Caki2 (cell line): ENCODE results near the gene SLC46A2. TPM values are rescaled to one million over a fixed set of nuclear protein-coding genes. Genes with fewer than 3 reads are reported as not detected.

ENCODE experiments used
- DNase-seq: peaks from one replicate; pipeline ENCODE4 v3.0.0-alpha.2; 2015; ENCODE audit warnings: low read depth
- in situ Hi-C: cut with HindIII; loops from 2 replicates; pipeline ENCODE4 v1.10.0; 2016; ENCODE audit warnings: low sequenced_read_pairs, low pct_unique_long_range_greater_than_20kb, mixed read lengths
- total RNA-seq: library from RNA; depleted of rRNA; stranded (reverse); fragments of >200 nt; shearing (Covaris generic); gene quantifications from 2 replicates; pipeline ENCODE4 v1.2.3, GENCODE V29; 2014; ENCODE audit warnings: low replicate concordance; rRNA removed

SLC46A2 gene
- total RNA-seq, 1 experiment from 2014 or later, result not detected

DNA sequence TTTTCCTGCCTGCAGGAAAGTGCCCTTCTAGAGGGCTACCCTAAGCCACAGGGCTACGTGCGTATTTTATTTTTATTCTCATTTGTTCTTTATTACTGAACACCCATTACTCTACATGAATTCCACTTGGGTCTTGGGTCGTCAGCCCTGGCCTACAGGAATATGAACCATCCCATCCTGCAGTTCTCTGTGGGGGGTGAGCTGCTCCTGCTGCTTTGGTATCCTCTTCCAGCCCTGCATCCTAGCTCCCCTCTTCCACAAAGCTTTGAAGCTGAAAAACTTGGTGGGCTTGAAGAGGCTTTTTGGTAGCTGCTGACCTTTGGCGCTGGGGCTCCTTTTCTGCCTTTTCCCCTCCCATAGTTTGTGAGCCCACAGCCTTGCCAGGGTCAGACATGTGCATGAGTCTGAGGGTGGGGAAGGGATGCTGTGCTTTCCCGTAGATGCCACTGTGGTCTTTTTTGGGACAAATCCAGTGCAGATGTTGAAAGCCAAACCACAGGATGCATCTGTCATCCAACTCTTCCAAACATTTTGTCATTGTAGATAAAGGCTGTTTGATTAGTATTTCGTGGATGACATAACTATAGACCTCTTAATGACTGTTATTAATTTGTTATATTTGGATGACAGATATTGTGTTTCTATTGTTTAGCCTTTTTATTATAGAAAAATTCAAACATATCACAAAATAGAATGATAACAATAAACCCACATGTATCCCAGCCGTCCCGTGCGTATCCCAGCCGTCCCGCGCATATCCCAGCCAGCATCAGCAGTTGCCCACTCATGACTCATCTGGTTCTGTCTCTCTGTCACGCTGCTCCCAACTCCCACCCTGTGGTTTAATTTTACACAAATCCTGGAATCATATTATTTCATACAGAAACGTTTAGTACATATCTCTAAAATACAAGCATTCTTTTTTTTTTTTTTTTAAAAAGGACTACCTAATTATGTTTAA is 43.9 kb downstream of the SLC46A2 start:
- no peak for DNase-seq
- in situ Hi-C loops, result no loop called here

DNA sequence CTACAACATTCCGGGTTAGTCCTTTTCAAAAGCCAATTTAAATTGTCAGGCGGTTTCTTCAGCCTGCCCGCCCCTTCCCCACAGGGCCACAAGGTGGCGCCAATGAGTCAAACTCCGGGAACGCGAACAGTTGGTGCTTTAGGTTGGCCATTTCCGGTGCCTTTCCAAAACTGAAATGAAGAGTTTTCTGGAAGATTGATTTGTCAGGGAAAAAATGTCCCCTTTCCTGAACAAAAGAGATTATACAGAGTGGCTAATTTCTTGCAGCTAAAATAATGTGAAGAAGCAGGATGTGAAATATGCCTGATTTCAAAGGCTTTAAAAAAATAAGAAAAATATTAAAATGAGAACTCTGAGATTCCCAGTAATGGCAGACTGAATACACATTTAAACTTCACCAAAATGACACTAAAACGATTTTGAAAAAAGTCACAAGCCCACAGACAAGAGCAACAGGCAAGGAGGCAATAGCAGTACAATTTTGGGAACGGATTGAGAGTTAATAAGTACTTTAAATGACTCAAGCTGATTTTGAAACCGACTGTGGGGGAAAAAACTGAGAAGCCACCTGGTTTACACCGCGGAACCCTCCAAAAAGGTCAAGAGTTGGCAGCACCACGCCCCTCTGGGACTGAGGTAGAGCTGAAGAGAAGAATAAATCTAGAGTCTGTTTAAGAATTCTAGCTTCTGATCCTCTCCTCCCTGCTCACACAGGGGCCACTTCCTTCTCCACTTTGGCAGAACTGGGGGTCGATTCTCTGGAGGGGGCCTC is 45.7 kb downstream of the SLC46A2 start:
- in situ Hi-C loops, result no loop called here
- DNase-seq, result peak; percentile 44

GRCh38 chr9:112842555-112842954 is 48.1 kb downstream of the SLC46A2 start:
- in situ Hi-C loops, result no loop called here
- DNase-seq, result no peak

DNA sequence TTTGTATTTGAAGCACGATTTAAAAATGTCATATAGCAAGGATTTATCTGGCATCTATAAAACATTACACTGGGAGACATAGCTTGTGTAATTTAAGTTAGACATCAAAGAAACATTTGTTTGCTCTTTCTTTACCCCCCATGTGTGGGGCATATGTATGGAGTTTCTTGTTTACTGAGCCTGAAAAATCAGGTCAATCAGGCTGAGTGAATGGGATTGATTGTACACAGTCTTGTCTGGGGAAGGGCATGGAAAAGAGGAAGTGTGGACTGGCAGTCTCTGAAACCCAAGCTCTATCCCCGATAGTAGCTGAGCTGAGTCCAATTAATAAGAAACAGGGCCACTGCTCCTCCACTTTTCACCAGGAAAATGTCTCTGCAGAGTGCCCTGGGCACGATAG is 49.4 kb downstream of the SLC46A2 start:
- in situ Hi-C loops, result no loop called here
- no peak for DNase-seq

DNA sequence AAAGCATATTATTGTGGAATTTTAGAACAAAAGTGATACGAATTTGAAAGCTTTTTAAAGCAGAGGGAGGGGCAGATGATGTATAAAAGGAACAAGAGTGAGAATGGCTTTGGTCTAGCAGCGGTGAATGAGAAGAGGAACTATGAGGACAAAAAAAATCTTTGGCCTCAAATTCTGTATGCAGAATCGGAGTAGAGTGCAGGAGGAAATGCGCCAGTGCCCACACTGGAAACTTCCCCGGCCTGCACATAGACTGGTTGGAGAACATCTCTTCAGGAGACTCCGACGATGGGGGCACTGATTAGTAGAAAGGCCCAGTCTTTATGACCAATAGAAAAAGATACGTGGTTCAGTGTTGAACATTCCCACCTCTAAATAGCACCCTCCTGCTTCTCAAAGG is 51.3 kb downstream of the SLC46A2 start:
- in situ Hi-C loops, result no loop called here

GRCh38 chr9:112838342-112838741 is 52.3 kb downstream of the SLC46A2 start:
- in situ Hi-C loops, result no loop called here
- DNase-seq, result no peak

More for the DNA sequence above, 51.3 kb downstream of the SLC46A2 start:
- DNase-seq, result no peak

DNA sequence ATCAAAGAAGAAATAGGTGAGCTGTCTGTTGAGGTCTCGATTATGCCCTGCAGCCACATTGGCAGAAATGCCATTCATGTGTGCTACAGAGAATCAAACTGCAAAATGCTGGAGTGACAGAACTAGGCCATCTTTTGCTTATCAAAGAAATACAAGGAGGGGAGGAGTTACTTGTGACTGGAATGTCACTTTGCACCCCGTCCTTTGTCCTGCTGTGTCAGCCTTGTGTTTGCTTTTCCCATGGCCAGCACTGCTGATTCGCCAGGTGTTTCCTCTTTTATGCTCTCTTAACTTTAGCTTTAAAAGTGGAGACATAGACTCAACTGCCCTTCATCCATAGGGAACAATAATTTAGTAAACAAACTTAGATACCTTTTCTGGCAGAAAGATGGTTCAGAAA is 54.3 kb downstream of the SLC46A2 start:
- DNase-seq, result no peak
- in situ Hi-C loops, result no loop called here

GRCh38 chr9:112833081-112833480 is 57.6 kb downstream of the SLC46A2 start:
- DNase-seq, result no peak
- in situ Hi-C loops, result no loop called here

GRCh38 chr9:112831969-112832368 is 58.7 kb downstream of the SLC46A2 start:
- no peak for DNase-seq
- in situ Hi-C loops, result no loop called here

- in situ Hi-C loops, result no loop called here
These were observed 59.3 kb downstream of the SLC46A2 start for GRCh38 chr9:112831281-112831851.

More at GRCh38 chr9:112831281-112831851, 59.3 kb downstream of the SLC46A2 start:
- DNase-seq, result no peak

Other genes starting within 250 kb of the SLC46A2 start
- gene INIP, start 172.8 kb downstream of the SLC46A2 start, total RNA-seq, result 8.3 and 16.4 TPM in 2 replicates
- gene SNX30, start 140.1 kb downstream of the SLC46A2 start, total RNA-seq, result 1.5 and 3.5 TPM in 2 replicates
- not detected in 2 replicates for gene ZNF883, start 121.3 kb upstream of the SLC46A2 start, total RNA-seq
- gene ZFP37, start 165.8 kb upstream of the SLC46A2 start, total RNA-seq, result not detected in 2 replicates